Stomach (tissue), 19 donors: ENCODE data around the gene PGRMC2. TPM values are rescaled to one million over a fixed set of nuclear protein-coding genes. Genes with fewer than 3 reads are reported as not detected.

Experiments
- DNase-seq, 2 donors: peaks; one replicate each; pipeline versions ENCODE4 v3.0.0 to v3.0.0-alpha.2; 2013 to 2019
- H3K27ac ChIP-seq, 5 donors: fragments of 200-600 bp in 4 of 5; sonication (generic) in 4 of 5; one replicate each; pipeline ENCODE4 v1.5.1; 2013 to 2019; ENCODE audit warnings: mild to moderate bottlenecking in 1 of 5, moderate library complexity in 1 of 5
- H3K27me3 ChIP-seq, 3 donors: fragments of 200-600 bp; sonication (generic); one replicate each; pipeline ENCODE4 v1.5.1; 2017 to 2019; ENCODE audit warnings: mixed run types in 1 of 3
- H3K36me3 ChIP-seq, 4 donors: fragments of 200-600 bp; sonication (generic); 1 replicate in 3 of 4; 2 replicates in 1 of 4; pipeline ENCODE4 v1.5.1; 2016 to 2019
- H3K4me1 ChIP-seq, 4 donors: fragments of 200-600 bp; sonication (generic); one replicate each; pipeline ENCODE4 v1.5.1; 2016 to 2019
- H3K4me3 ChIP-seq, 4 donors: fragments of 200-600 bp; sonication (generic) in 3 of 4; one replicate each; pipeline ENCODE4 v1.5.1; 2016 to 2019; ENCODE audit warnings: mild to moderate bottlenecking in 1 of 4
- H3K9me3 ChIP-seq, 4 donors: fragments of 200-600 bp; sonication (generic); one replicate each; pipeline ENCODE4 v1.5.1; 2016 to 2019
- CTCF ChIP-seq, 7 experiments: fragments of 450-650 bp in 4 of 7; fragments of 200-600 bp in 3 of 7; sonication (generic) in 3 of 7; IDR thresholded peaks; one replicate each; pipeline ENCODE4 v1.5.1; 2016 to 2019; ENCODE audit warnings: antibody characterized with exemption in 7 of 7, control low read depth in 2 of 7, mild to moderate bottlenecking in 1 of 7
- EP300 ChIP-seq: sonication (generic); formaldehyde crosslinking; IDR thresholded peaks from one replicate; pipeline ENCODE4 v1.6.1; 2017; ENCODE audit warnings: antibody characterized with exemption
- POLR2A ChIP-seq, 4 donors: fragments of 450-650 bp; IDR thresholded peaks; one replicate each; pipeline ENCODE4 v1.6.1; 2016; ENCODE audit warnings: antibody characterized with exemption in 4 of 4, control low read depth in 2 of 4, mild to moderate bottlenecking in 1 of 4, moderate library complexity in 1 of 4
- POLR2AphosphoS5 ChIP-seq, 3 donors: sonication (generic); formaldehyde crosslinking; IDR thresholded peaks; one replicate each; pipeline ENCODE4 v1.6.1; 2016; ENCODE audit warnings: antibody characterized with exemption in 3 of 3
- WGBS, 5 donors: extraction: QIAGEN DNeasy Blood & Tissue Kit in 3 of 5; methylation state at CpG; one replicate each; pipeline versions ENCODE4 v1.1.5 to v1.1.7; 2013 to 2018; 5-methylcytosine and 5-hydroxymethylcytosine counted together
- intact Hi-C: fragments of 100-400 bp; cut with DNase I; formaldehyde crosslinking; loops from one replicate; pipeline ENCODE4 v1.15.1; 2023; ENCODE audit warnings: low total_unique reads
- long read RNA-seq, 10 donors: transcript quantifications; one replicate each; lab custom pipeline, GENCODE V29; 2026
- polyA plus RNA-seq, 3 donors: library from polyadenylated mRNA; stranded (reverse); fragments of 200-250 nt; gene quantifications; one replicate each; pipeline ENCODE4 v1.2.3, GENCODE V29; 2013
- total RNA-seq, 5 donors: library from RNA; depleted of rRNA; stranded (reverse); fragments of >200 nt; gene quantifications; one replicate each; pipeline versions ENCODE4 v1.1.0 to v1.2.3, GENCODE V29; 2014 to 2016
- donor health status: healthy with polysubstance abuse.
- donor health status: Bipolar disorder and iron deficiency.
- donor health status: healthy.

The PGRMC2 gene
- total RNA-seq (100 to 1,000 TPM in 1 of 5 donors, 10 to 100 TPM in 3, 1 to 10 TPM in 1; 7.2 to 101 (median 79.4) TPM), polyA plus RNA-seq (10 to 100 TPM; 18.4 to 42.1 (median 35.1) TPM)
- long read RNA-seq, donor 1, transcript PGRMC2-208 (3 exons, 3,783 nt), result major isoform, 69 of 91 reads
- long read RNA-seq, donor 1, partial matches to known transcripts, result 21 of 91 reads
- long read RNA-seq, donor 1, other reads (novel, unspliced or antisense), result 0 of 91 reads
- long read RNA-seq, donor 2, transcript PGRMC2-208 (3 exons, 3,783 nt), result major isoform, 79 of 82 reads
- long read RNA-seq, donor 2, partial matches to known transcripts, result 0 of 82 reads
- long read RNA-seq, donor 2, other reads (novel, unspliced or antisense), result 0 of 82 reads
- long read RNA-seq, donor 3, transcript PGRMC2-208 (3 exons, 3,783 nt), result major isoform, 27 of 28 reads
- long read RNA-seq, donor 3, partial matches to known transcripts, result 0 of 28 reads
- long read RNA-seq, donor 3, other reads (novel, unspliced or antisense), result 0 of 28 reads
- long read RNA-seq, donor 4, partial matches to known transcripts, result 0 of 3 reads
- long read RNA-seq, donor 4, other reads (novel, unspliced or antisense), result 0 of 3 reads
- long read RNA-seq, donor 5, transcript PGRMC2-208 (3 exons, 3,783 nt), result major isoform, 52 of 56 reads
- long read RNA-seq, donor 5, partial matches to known transcripts, result 0 of 56 reads
- long read RNA-seq, donor 5, other reads (novel, unspliced or antisense), result 0 of 56 reads
- long read RNA-seq, donor 6, transcript PGRMC2-208 (3 exons, 3,783 nt), result major isoform, 233 of 244 reads
- long read RNA-seq, donor 6, transcript PGRMC2-202 (2 exons, 2,858 nt), result minor isoform, 5 of 244 reads
- long read RNA-seq, donor 6, partial matches to known transcripts, result 6 of 244 reads
- long read RNA-seq, donor 6, other reads (novel, unspliced or antisense), result 0 of 244 reads
- long read RNA-seq, donor 7, transcript PGRMC2-208 (3 exons, 3,783 nt), result major isoform, 46 of 49 reads
- long read RNA-seq, donor 7, partial matches to known transcripts, result 0 of 49 reads
- long read RNA-seq, donor 7, other reads (novel, unspliced or antisense), result 0 of 49 reads
- long read RNA-seq, donor 8, transcript PGRMC2-208 (3 exons, 3,783 nt), result major isoform, 41 of 46 reads
- long read RNA-seq, donor 8, transcript PGRMC2-202 (2 exons, 2,858 nt), result minor isoform, 5 of 46 reads
- long read RNA-seq, donor 8, partial matches to known transcripts, result 0 of 46 reads
- long read RNA-seq, donor 8, other reads (novel, unspliced or antisense), result 0 of 46 reads
- long read RNA-seq, donor 9, transcript PGRMC2-208 (3 exons, 3,783 nt), result major isoform, 29 of 33 reads
- long read RNA-seq, donor 9, partial matches to known transcripts, result 0 of 33 reads
- long read RNA-seq, donor 9, other reads (novel, unspliced or antisense), result 0 of 33 reads
- long read RNA-seq, donor 10, transcript PGRMC2-208 (3 exons, 3,783 nt), result major isoform, 18 of 20 reads
- long read RNA-seq, donor 10, partial matches to known transcripts, result 0 of 20 reads
- long read RNA-seq, donor 10, other reads (novel, unspliced or antisense), result 0 of 20 reads

DNA sequence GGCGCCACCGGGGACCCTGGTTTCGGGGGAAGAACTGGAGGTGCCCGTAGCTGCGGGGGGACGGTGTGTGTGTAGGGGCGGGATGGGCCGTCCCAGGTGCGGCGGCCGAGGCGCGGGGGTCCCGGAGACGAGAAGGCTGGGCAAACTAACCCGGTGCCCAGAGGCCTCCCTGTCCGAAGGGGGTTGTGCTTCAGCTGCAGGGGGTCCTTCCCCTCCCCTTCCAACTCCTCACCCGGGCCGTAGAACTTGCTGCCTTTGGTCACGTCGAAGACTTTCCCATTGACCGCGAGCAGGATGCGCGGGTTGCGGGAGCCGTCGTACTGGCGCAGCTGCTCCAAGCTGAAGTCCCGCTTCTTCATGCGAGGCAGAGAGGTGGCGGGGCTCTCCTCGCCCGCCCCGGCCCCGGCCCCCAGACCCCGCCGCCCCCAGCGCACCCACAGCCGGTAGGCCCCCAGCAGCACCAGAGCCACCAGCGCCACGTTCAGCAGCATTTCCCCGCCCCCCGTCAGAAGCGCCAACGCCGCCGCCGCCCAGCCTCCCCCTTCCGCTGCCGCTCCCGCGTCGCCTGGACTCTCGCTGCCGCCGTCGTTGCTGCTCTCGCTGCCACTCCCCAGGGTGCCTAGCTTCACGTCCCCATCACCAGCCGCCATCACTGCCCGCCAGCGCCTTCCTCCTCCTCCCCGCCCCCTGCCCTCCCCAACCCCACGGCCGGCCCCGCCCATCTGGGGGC, at the start of gene PGRMC2:
PGRMC2 (minus strand) TSS at position 673 of the 730 bp plus-strand sequence; CDS start at position 650, 23 bp downstream.
- peak within 1 kb of the TSS; percentile 62 to 94 (median 86) for H3K4me3 ChIP-seq
- H3K27ac ChIP-seq, result peak within 1 kb of the TSS; percentile 93 to 97 (median 95)
- peaks cover 0 to 3% (median 0%) of the 10 kb centered on the region in 4 donors for H3K36me3 ChIP-seq
- 0 to 4% (median 1%) methylated on average over 21 to 66 of the region's 67 CpGs for WGBS, 5 donors
- no peaks in the 10 kb centered on the region for H3K27me3 ChIP-seq
- peak in 1 of 2 donors; percentile 77 for DNase-seq
- no peaks in the 10 kb centered on the region for H3K9me3 ChIP-seq
- intact Hi-C loops, result no loop called here
- peaks cover 13 to 57% (median 43%) of the 10 kb centered on the region in 4 donors for H3K4me1 ChIP-seq
- TF ChIP-seq POLR2A (IDR thresholded peaks at IDR 0.05) (peak in 1 of 4 donors; percentile 68), EP300 (no peak), CTCF (IDR thresholded peaks at IDR 0.05) (no peak), POLR2AphosphoS5 (IDR thresholded peaks at IDR 0.05) (peak; percentile 5 to 79 (median 12))

- Histone ChIP-seq H3K9me3 (no peaks in the 10 kb centered on the region), H3K36me3 (no peaks in the 10 kb centered on the region), H3K4me3 (no peak overlapping the region), H3K4me1 (peaks cover 0 to 6% (median 0%) of the 10 kb centered on the region in 4 donors), H3K27ac (no peak overlapping the region), H3K27me3 (no peaks in the 10 kb centered on the region)
- WGBS, 5 donors, result 82 to 89% (median 87%) methylated on average over 3 of the region's 3 CpGs
- intact Hi-C loops, result no loop called here
- TF ChIP-seq POLR2AphosphoS5 (IDR thresholded peaks at IDR 0.05), result no peak
- no peak for TF ChIP-seq CTCF (IDR thresholded peaks at IDR 0.05)
- TF ChIP-seq EP300, result no peak
- no peak for TF ChIP-seq POLR2A (IDR thresholded peaks at IDR 0.05)
- no peak for DNase-seq
Measured at GRCh38 chr4:128335541-128335940, 47.9 kb upstream of the PGRMC2 start.

DNA sequence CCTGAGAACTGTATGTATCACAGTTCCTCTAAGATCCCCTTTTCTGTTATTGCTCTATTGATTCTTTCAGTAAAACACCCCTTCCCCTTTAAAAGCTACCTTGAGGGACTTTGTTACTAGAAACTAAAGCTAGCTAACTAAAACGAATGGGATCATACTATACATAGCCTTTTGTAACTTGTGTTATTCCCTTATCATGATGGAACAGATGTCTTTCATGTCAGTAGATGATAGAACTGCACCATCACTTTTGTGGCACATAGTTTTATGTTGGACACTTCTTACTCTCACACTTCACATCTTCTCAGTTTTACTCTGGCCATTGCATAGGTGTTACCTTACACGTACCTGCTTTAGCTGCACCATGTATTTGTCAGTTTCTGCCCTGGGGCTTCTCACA, 46.6 kb upstream of the PGRMC2 start:
- H3K4me3 ChIP-seq, result no peak overlapping the region
- H3K4me1 ChIP-seq, result peaks cover 0 to 6% (median 0%) of the 10 kb centered on the region in 4 donors
- no peak for TF ChIP-seq POLR2A (IDR thresholded peaks at IDR 0.05)
- no peak for TF ChIP-seq CTCF (IDR thresholded peaks at IDR 0.05)
- no peak for TF ChIP-seq EP300
- TF ChIP-seq POLR2AphosphoS5 (IDR thresholded peaks at IDR 0.05), result no peak
- intact Hi-C loops, result no loop called here
- H3K36me3 ChIP-seq, result no peaks in the 10 kb centered on the region
- WGBS, 5 donors, result 71 to 79% (median 79%) methylated on average over 2 of the region's 2 CpGs
- no peak overlapping the region for H3K27ac ChIP-seq
- DNase-seq, result no peak
- H3K9me3 ChIP-seq, result no peaks in the 10 kb centered on the region
- H3K27me3 ChIP-seq, result no peaks in the 10 kb centered on the region
